Adrenal gland (tissue), 5 donors: ENCODE measurements around the gene CLEC19A.

Experiments
- POLR2A ChIP-seq, 2 donors: fragments of 450-650 bp; IDR thresholded peaks; one replicate each; pipeline ENCODE4 v1.6.1; 2017; ENCODE audit warnings: antibody characterized with exemption in 2 of 2, mild to moderate bottlenecking in 2 of 2, moderate library complexity in 1 of 2
- TF ChIP-seq, protein P1 (sequence below), 6 experiments: fragments of 450-650 bp in 4 of 6; fragments of 200-600 bp in 2 of 6; sonication (generic) in 1 of 6; IDR thresholded peaks; 1 replicate in 5 of 6; 2 replicates in 1 of 6; pipeline versions ENCODE4 v1.5.1 to v1.8.0; 2016 to 2021; ENCODE audit warnings: antibody characterized with exemption in 6 of 6, mild to moderate bottlenecking in 2 of 6, moderate library complexity in 1 of 6
- donor health status: DM: no; HTN: no; CAD: no.

GRCh38 chr16:19323596-19323995 lies 38.1 kb downstream of the CLEC19A start:
- no peak for TF ChIP-seq POLR2A (IDR thresholded peaks at IDR 0.05)
- TF ChIP-seq, protein P1, sequence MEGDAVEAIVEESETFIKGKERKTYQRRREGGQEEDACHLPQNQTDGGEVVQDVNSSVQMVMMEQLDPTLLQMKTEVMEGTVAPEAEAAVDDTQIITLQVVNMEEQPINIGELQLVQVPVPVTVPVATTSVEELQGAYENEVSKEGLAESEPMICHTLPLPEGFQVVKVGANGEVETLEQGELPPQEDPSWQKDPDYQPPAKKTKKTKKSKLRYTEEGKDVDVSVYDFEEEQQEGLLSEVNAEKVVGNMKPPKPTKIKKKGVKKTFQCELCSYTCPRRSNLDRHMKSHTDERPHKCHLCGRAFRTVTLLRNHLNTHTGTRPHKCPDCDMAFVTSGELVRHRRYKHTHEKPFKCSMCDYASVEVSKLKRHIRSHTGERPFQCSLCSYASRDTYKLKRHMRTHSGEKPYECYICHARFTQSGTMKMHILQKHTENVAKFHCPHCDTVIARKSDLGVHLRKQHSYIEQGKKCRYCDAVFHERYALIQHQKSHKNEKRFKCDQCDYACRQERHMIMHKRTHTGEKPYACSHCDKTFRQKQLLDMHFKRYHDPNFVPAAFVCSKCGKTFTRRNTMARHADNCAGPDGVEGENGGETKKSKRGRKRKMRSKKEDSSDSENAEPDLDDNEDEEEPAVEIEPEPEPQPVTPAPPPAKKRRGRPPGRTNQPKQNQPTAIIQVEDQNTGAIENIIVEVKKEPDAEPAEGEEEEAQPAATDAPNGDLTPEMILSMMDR (IDR thresholded peaks at IDR 0.05), result no peak
